Ovary (tissue), 9 donors: Measurements from ENCODE around the gene PLXNA2. TPM values are rescaled to one million over a fixed set of nuclear protein-coding genes. Genes with fewer than 3 reads are reported as not detected.

Source experiments
- DNase-seq, 5 donors: peaks; one replicate each; pipeline ENCODE4 v3.0.0-alpha.2; 2019 to 2020
- H3K27ac ChIP-seq, 2 donors: fragments of 200-600 bp; one replicate each; pipeline versions ENCODE4 v1.5.1 to v1.8.0; 2019 to 2022
- H3K27me3 ChIP-seq: fragments of 200-600 bp; one replicate; pipeline ENCODE4 v1.8.0; 2022
- H3K36me3 ChIP-seq: fragments of 200-600 bp; sonication (generic); one replicate; pipeline ENCODE4 v1.5.1; 2019
- H3K4me1 ChIP-seq: one replicate; pipeline ENCODE4 v1.8.1; 2013; ENCODE audit warnings: mild to moderate bottlenecking, moderate library complexity; ENCODE audit not compliant: insufficient read depth
- H3K4me3 ChIP-seq: fragments of 200-600 bp; sonication (generic); one replicate; pipeline ENCODE4 v1.5.1; 2017
- H3K9me3 ChIP-seq, 2 donors: fragments of 200-600 bp in 1 of 2; sonication (generic) in 1 of 2; one replicate each; pipeline versions ENCODE4 v1.5.1 to v1.8.1; 2013 to 2019; ENCODE audit warnings: mild to moderate bottlenecking in 1 of 2, moderate library complexity in 1 of 2
- EP300 ChIP-seq: sonication (generic); formaldehyde crosslinking; IDR thresholded peaks from one replicate; pipeline ENCODE4 v1.6.1; 2017; ENCODE audit warnings: antibody characterized with exemption
- POLR2A ChIP-seq: fragments of 450-650 bp; IDR thresholded peaks from one replicate; pipeline ENCODE4 v1.6.1; 2017; ENCODE audit warnings: antibody characterized with exemption, mild to moderate bottlenecking, moderate library complexity
- WGBS, 3 donors: extraction: QIAGEN DNeasy Blood & Tissue Kit in 1 of 3; methylation state at CpG; one replicate each; pipeline versions ENCODE4 v1.1.5 to v1.1.7; 2013 to 2017; 5-methylcytosine and 5-hydroxymethylcytosine counted together
- intact Hi-C, 4 donors: fragments of 100-400 bp; cut with DNase I; formaldehyde crosslinking; loops; one replicate each; pipeline versions ENCODE4 v1.11.0 to v1.15.1; 2022 to 2023
- polyA plus RNA-seq, 2 donors: library from polyadenylated mRNA; stranded (reverse); fragments of 200-250 nt in 1 of 2; fragments of 350-450 nt in 1 of 2; fragmentation: Illumina TruSeq in 1 of 2; extraction: RNeasy Lipid Tissue Mini Kit (QIAGEN cat#74804) in 1 of 2; gene quantifications; one replicate each; pipeline ENCODE4 v1.2.3, GENCODE V29; 2013 to 2014
- total RNA-seq, 7 donors: library from RNA; depleted of rRNA in 2 of 7; stranded (reverse); fragments of >200 nt in 2 of 7; fragmentation: NEBNext Ultra II Directional in 3 of 7; extraction: Animal tissue kit (Norgen Biotek cat#: 25700) in 3 of 7; gene quantifications; one replicate each; pipeline versions ENCODE4 v1.1.0 to v1.2.4, GENCODE V29; 2016 to 2023
- TF ChIP-seq, protein P1 (sequence below), 3 donors: fragments of 450-650 bp in 2 of 3; fragments of 200-600 bp in 1 of 3; IDR thresholded peaks; one replicate each; pipeline versions ENCODE4 v1.5.1 to v1.8.0; 2016 to 2022; ENCODE audit warnings: antibody characterized with exemption in 3 of 3, mild to moderate bottlenecking in 1 of 3
- donor health status: DM: no; HTN: no; CAD: no; lungs with moderate emphysema.
- donor health status: DM: no; HTN: no; CAD: no.
- donor health status: Bipolar disorder and iron deficiency.
- donor health status: DM: yes; HTN: yes; CAD: no.
- donor health status: DM: no; HTN: no; CAD: no.
- donor health status: DM: yes; HTN: yes; CAD: no.

Gene PLXNA2
- total and polyA plus RNA-seq, 9 donors: 10.7 to 71.5 (median 44.0) TPM

- Histone ChIP-seq H3K4me1 (peaks cover 13% of the 10 kb centered on the region), H3K27ac (no peak overlapping the region), H3K4me3 (no peak overlapping the region), H3K27me3 (no peaks in the 10 kb centered on the region), H3K9me3 (no peaks in the 10 kb centered on the region), H3K36me3 (no peaks in the 10 kb centered on the region)
- intact Hi-C loops: no loop called here
- TF ChIP-seq, protein P1, sequence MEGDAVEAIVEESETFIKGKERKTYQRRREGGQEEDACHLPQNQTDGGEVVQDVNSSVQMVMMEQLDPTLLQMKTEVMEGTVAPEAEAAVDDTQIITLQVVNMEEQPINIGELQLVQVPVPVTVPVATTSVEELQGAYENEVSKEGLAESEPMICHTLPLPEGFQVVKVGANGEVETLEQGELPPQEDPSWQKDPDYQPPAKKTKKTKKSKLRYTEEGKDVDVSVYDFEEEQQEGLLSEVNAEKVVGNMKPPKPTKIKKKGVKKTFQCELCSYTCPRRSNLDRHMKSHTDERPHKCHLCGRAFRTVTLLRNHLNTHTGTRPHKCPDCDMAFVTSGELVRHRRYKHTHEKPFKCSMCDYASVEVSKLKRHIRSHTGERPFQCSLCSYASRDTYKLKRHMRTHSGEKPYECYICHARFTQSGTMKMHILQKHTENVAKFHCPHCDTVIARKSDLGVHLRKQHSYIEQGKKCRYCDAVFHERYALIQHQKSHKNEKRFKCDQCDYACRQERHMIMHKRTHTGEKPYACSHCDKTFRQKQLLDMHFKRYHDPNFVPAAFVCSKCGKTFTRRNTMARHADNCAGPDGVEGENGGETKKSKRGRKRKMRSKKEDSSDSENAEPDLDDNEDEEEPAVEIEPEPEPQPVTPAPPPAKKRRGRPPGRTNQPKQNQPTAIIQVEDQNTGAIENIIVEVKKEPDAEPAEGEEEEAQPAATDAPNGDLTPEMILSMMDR (IDR thresholded peaks at IDR 0.05): no peak
- TF ChIP-seq POLR2A (no peak), EP300 (no peak)
- no peak for DNase-seq
- 80 to 83% (median 81%) methylated on average over 7 of the region's 7 CpGs for WGBS, 3 donors
Observed at GRCh38 chr1:208187499-208188041, 56.6 kb downstream of the PLXNA2 start.

GRCh38 chr1:208185801-208186231 is 58.4 kb downstream of the PLXNA2 start:
- Histone ChIP-seq H3K4me1 (peaks cover 24% of the 10 kb centered on the region), H3K27me3 (no peaks in the 10 kb centered on the region), H3K36me3 (no peaks in the 10 kb centered on the region), H3K4me3 (no peak overlapping the region), H3K9me3 (no peaks in the 10 kb centered on the region), H3K27ac (no peak overlapping the region)
- WGBS, 3 donors: 85 to 95% (median 86%) methylated on average over 3 of the region's 3 CpGs
- TF ChIP-seq POLR2A (no peak), EP300 (no peak)
- TF ChIP-seq, protein P1 (IDR thresholded peaks at IDR 0.05): no peak
- intact Hi-C loops: no loop called here
- DNase-seq: no peak

GRCh38 chr1:208184966-208185654 is 59.1 kb downstream of the PLXNA2 start:
- 64 to 75% (median 66%) methylated on average over 5 of the region's 5 CpGs for WGBS, 3 donors
- TF ChIP-seq EP300: no peak
- Histone ChIP-seq H3K27me3 (no peaks in the 10 kb centered on the region), H3K9me3 (no peaks in the 10 kb centered on the region), H3K4me3 (no peak overlapping the region), H3K27ac (peak overlapping the region in 1 of 2 donors; percentile 18), H3K36me3 (no peaks in the 10 kb centered on the region), H3K4me1 (peaks cover 27% of the 10 kb centered on the region)
- intact Hi-C loops: loop anchor here in 3 of 4 donors (5.0 kb wide), 2 partner anchors 32 to 42 kb away; no protein-coding TSS in a partner anchor
- DNase-seq: no peak

DNA sequence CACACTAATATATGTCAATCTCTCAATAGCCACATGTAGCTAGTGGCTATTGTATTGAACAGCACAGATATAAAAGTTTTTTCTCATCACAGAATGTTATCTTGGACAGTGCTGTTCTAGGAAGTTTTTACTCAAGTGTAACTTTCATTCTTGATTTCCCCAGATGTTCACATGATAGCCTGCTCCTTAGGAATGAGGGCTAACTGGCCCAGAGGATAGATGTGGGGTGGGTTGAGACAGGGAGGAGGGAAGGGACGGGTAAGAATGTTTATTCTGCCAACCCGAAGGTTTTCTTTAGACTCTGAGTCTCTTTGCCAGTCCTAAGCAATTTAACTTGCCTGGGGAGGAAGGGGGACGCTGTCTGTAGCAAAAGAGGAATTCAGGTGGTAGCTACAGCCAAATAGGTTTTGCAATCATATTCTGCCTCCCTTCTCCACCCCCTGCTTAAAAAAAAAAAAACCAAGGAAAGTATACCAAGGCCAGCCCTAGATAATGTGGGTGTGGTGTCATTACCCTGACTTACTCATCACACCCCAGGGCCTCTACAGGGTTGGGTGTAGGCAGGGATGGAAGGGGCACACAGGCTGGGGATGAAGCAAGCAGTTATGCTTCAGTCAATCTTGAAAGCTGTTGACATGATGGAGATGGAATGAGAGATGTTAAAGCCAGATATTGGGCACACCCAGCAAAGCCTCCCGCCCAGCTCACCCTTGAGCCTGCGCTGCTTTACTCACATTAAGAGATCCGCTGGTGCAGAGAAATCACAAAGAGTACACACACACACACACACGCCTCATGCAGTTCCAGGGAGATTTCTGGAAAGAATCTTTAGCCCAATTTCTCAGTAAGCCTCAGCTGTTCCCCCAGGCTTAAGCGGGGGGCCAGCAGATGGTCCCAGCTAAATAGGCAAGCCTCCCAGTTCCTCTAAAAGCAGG is 59.9 kb downstream of the PLXNA2 start:
- no peaks in the 10 kb centered on the region for H3K36me3 ChIP-seq
- no peaks in the 10 kb centered on the region for H3K9me3 ChIP-seq
- no peaks in the 10 kb centered on the region for H3K27me3 ChIP-seq
- H3K4me1 ChIP-seq: peaks cover 32% of the 10 kb centered on the region
- TF ChIP-seq EP300: no peak
- TF ChIP-seq POLR2A: no peak
- TF ChIP-seq, protein P1 (IDR thresholded peaks at IDR 0.05): no peak
- peak in 2 of 5 donors; percentile 46 to 70 for DNase-seq
- no peak overlapping the region for H3K4me3 ChIP-seq
- H3K27ac ChIP-seq: peak overlapping the region in 1 of 2 donors; percentile 52
- intact Hi-C loops: loop anchor here in 3 of 4 donors (5.0 kb wide), 2 partner anchors 33 to 43 kb away; no protein-coding TSS in a partner anchor
- 51 to 67% (median 54%) methylated on average over 8 of the region's 8 CpGs for whole genome bisulfite sequencing, 3 donors
